Subcutaneous adipose tissue (tissue), 4 donors: ENCODE measurements around the gene CHD2. TPM values are rescaled to one million over a fixed set of nuclear protein-coding genes. Genes with fewer than 3 reads are reported as not detected.

ENCODE experiments used
- CTCF ChIP-seq: fragments of 450-650 bp; IDR thresholded peaks from one replicate; pipeline ENCODE4 v1.5.1; 2016; ENCODE audit warnings: low read depth, mild to moderate bottlenecking, control low read depth, antibody characterized with exemption, moderate library complexity
- total RNA-seq, 4 donors: library from RNA; depleted of rRNA; stranded (reverse); fragments of >200 nt; gene quantifications; one replicate each; pipeline ENCODE4 v1.1.0, GENCODE V29; 2016

CHD2 gene
- total RNA-seq, 4 donors from 2014 or later = 115 to 142 (median 128) TPM

GRCh38 chr15:92897620-92898019 lies 2.5 kb upstream of the CHD2 start:
- TF ChIP-seq CTCF = no peak

GRCh38 chr15:92898988-92899582 lies 1.0 kb upstream of the CHD2 start:
- TF ChIP-seq CTCF = no peak

- TF ChIP-seq CTCF = no peak
These were observed 550 bp upstream of the CHD2 start for GRCh38 chr15:92899601-92899947.

- no peak for TF ChIP-seq CTCF
These were observed 577 bp downstream of the CHD2 start for GRCh38 chr15:92900731-92901071.

GRCh38 chr15:92901072-92901761 lies 1.1 kb downstream of the CHD2 start:
- TF ChIP-seq CTCF = no peak

- TF ChIP-seq CTCF = no peak
These were observed 1.9 kb downstream of the CHD2 start for GRCh38 chr15:92901995-92902394.

GRCh38 chr15:92902737-92903593 lies 2.8 kb downstream of the CHD2 start:
- TF ChIP-seq CTCF = no peak
